CD8-positive, alpha-beta memory T cell (primary cell): ENCODE data around the gene NWD2. TPM values are rescaled to one million over a fixed set of nuclear protein-coding genes. Genes with fewer than 3 reads are reported as not detected.

Source experiments
- CTCF ChIA-PET: fragments of 350-600 bp; sonication (Branson Sonifier 250); formaldehyde crosslinking; loops from one replicate; lab custom pipeline; 2021; ENCODE audit warnings: antibody characterized with exemption; lab: Charles Lee
- POLR2A ChIA-PET: fragments of 350-600 bp; sonication (Branson Sonifier 250); formaldehyde crosslinking; loops from one replicate; lab custom pipeline; 2021; ENCODE audit warnings: antibody characterized with exemption; lab: Charles Lee
- DNase-seq, 5 donors: peaks; one replicate each; pipeline versions ENCODE4 v3.0.0 to v3.0.0-alpha.2; 2020 to 2022; ENCODE audit warnings: mixed read lengths in 1 of 5
- H3K27ac ChIP-seq: one replicate; pipeline ENCODE4 v1.7.0; 2013; ENCODE audit warnings: low read depth, mild to moderate bottlenecking, low read length, moderate library complexity
- H3K27me3 ChIP-seq: 2 replicates; pipeline ENCODE4 v1.7.0; 2013; ENCODE audit warnings: low read length, mild to moderate bottlenecking; ENCODE audit not compliant: insufficient read depth, poor library complexity, severe bottlenecking
- H3K36me3 ChIP-seq: 2 replicates; pipeline ENCODE4 v1.7.0; 2013; ENCODE audit warnings: mild to moderate bottlenecking, low read length, moderate library complexity; ENCODE audit not compliant: insufficient read depth
- H3K4me1 ChIP-seq: 2 replicates; pipeline ENCODE4 v1.7.0; 2013; ENCODE audit warnings: mild to moderate bottlenecking, low read length, moderate library complexity; ENCODE audit not compliant: insufficient read depth
- H3K4me3 ChIP-seq: 2 replicates; pipeline ENCODE4 v1.7.0; 2013; ENCODE audit warnings: mild to moderate bottlenecking, low read length
- H3K9me3 ChIP-seq: 2 replicates; pipeline ENCODE4 v1.7.0; 2013; ENCODE audit warnings: mild to moderate bottlenecking, low read length
- H3K27ac Mint-ChIP-seq, 8 donors: one replicate each; pipeline ENCODE4 v1.8.0; 2020 to 2021; ENCODE audit warnings: mixed read lengths in 8 of 8, mild to moderate bottlenecking in 6 of 8, inconsistent platforms in 3 of 8, moderate library complexity in 3 of 8
- H3K27me3 Mint-ChIP-seq, 2 donors: one replicate each; pipeline ENCODE4 v1.8.0; 2020 to 2021; ENCODE audit warnings: mixed read lengths in 2 of 2, mild to moderate bottlenecking in 1 of 2, moderate library complexity in 1 of 2
- H3K36me3 Mint-ChIP-seq, 3 donors: one replicate each; pipeline ENCODE4 v1.8.0; 2020 to 2021; ENCODE audit warnings: mixed read lengths in 3 of 3, inconsistent platforms in 1 of 3, mild to moderate bottlenecking in 1 of 3
- H3K4me1 Mint-ChIP-seq, 3 donors: one replicate each; pipeline ENCODE4 v1.8.0; 2020 to 2021; ENCODE audit warnings: mixed read lengths in 3 of 3, inconsistent platforms in 1 of 3, mild to moderate bottlenecking in 1 of 3
- H3K4me3 Mint-ChIP-seq, 7 donors: one replicate each; pipeline ENCODE4 v1.8.0; 2020 to 2021; ENCODE audit warnings: mixed read lengths in 7 of 7, mild to moderate bottlenecking in 6 of 7, moderate library complexity in 4 of 7, inconsistent platforms in 2 of 7
- H3K9me3 Mint-ChIP-seq, 5 donors: one replicate each; pipeline ENCODE4 v1.8.0; 2020 to 2022; ENCODE audit warnings: mixed read lengths in 5 of 5, mild to moderate bottlenecking in 3 of 5, moderate library complexity in 2 of 5, inconsistent platforms in 1 of 5
- polyA plus RNA-seq: library from polyadenylated mRNA; unstranded; fragments of 300-500 nt; fragmentation: Illumina TruSeq; gene quantifications from one replicate; pipeline ENCODE4 v1.2.3, GENCODE V29; 2021
- total RNA-seq, 2 experiments: library from RNA; stranded (reverse); gene quantifications; one replicate each; pipeline ENCODE4 v1.2.3, GENCODE V29; 2021

Gene NWD2
- total and polyA plus RNA-seq, 3 experiments from 2014 or later: not detected

GRCh38 chr4:37450309-37450708 is 205.8 kb downstream of the NWD2 start:
- Mint-ChIP-seq H3K27me3 (peaks cover 22 to 49% of the 10 kb centered on the region in 2 donors), H3K4me3 (no peak overlapping the region), H3K27ac (no peak overlapping the region), H3K36me3 (no peaks in the 10 kb centered on the region), H3K4me1 (peaks cover 8 to 18% (median 17%) of the 10 kb centered on the region in 3 donors), H3K9me3 (peaks cover 0 to 4% (median 0%) of the 10 kb centered on the region in 5 donors)
- no peak overlapping the region for H3K4me3 ChIP-seq
- peaks cover 2% of the 10 kb centered on the region for H3K27me3 ChIP-seq
- no peak overlapping the region for H3K27ac ChIP-seq
- ChIA-PET CTCF (no interaction called here), POLR2A (no interaction called here)
- peaks cover 5% of the 10 kb centered on the region for H3K4me1 ChIP-seq
- no peaks in the 10 kb centered on the region for H3K36me3 ChIP-seq
- H3K9me3 ChIP-seq: no peaks in the 10 kb centered on the region
- no peak for DNase-seq

DNA sequence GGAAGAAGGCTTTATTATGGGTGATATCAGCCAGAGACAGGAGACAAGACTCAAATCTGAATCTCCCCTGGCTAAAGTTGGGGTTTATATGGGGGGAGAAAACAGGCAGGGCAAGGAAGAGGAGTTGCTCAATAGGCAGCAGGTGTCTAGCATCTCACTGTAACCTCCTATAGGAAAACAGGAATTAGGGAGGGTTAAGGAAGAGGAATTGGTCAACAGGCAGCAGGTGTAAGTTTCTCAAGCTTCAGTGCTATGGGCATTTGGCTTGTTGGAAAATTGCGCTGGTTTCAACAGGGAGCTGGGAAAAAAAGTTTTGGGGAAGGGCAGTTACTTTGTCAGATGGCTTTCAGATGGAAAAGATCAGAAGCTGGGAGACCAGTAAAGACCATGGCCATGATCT is 206.4 kb downstream of the NWD2 start:
- H3K4me3 ChIP-seq: no peak overlapping the region
- no peak for DNase-seq
- H3K9me3 ChIP-seq: no peaks in the 10 kb centered on the region
- Mint-ChIP-seq H3K4me1 (peaks cover 8 to 18% (median 17%) of the 10 kb centered on the region in 3 donors), H3K9me3 (peaks cover 0 to 4% (median 0%) of the 10 kb centered on the region in 5 donors), H3K36me3 (no peaks in the 10 kb centered on the region), H3K27me3 (peaks cover 27 to 49% of the 10 kb centered on the region in 2 donors), H3K27ac (no peak overlapping the region), H3K4me3 (no peak overlapping the region)
- no peak overlapping the region for H3K27ac ChIP-seq
- H3K36me3 ChIP-seq: no peaks in the 10 kb centered on the region
- ChIA-PET CTCF (no interaction called here), POLR2A (no interaction called here)
- H3K4me1 ChIP-seq: peaks cover 5% of the 10 kb centered on the region
- H3K27me3 ChIP-seq: peaks cover 7% of the 10 kb centered on the region

DNA sequence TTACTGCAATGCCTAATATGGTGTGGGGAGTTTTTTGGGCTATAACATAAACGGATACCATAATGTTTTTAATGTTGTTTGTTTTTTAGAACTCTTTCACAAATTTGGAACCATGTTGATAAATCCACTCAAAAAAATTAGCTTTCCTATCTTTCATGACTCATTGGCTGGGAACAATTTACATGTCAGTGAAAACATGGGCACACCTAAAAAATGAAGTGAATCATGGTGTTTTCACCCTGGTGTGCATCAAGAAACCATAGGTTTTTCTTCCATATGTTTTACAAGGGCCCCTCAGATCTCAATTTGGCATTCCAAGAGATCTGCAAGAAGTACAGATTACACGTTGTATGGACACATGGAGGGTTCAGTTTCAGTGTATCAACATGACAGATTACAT is 207.1 kb downstream of the NWD2 start:
- POLR2A ChIA-PET: no interaction called here
- H3K36me3 ChIP-seq: no peaks in the 10 kb centered on the region
- H3K9me3 ChIP-seq: no peaks in the 10 kb centered on the region
- Mint-ChIP-seq H3K4me1 (peaks cover 8 to 18% (median 17%) of the 10 kb centered on the region in 3 donors), H3K36me3 (no peaks in the 10 kb centered on the region), H3K4me3 (no peak overlapping the region), H3K27me3 (peaks cover 30 to 56% of the 10 kb centered on the region in 2 donors), H3K9me3 (peaks cover 0 to 4% (median 0%) of the 10 kb centered on the region in 5 donors), H3K27ac (no peak overlapping the region)
- H3K4me1 ChIP-seq: peaks cover 5% of the 10 kb centered on the region
- DNase-seq: no peak
- H3K27me3 ChIP-seq: peaks cover 7% of the 10 kb centered on the region
- H3K4me3 ChIP-seq: no peak overlapping the region
- CTCF ChIA-PET: no interaction called here
- H3K27ac ChIP-seq: no peak overlapping the region

- DNase-seq: peak in 2 of 5 donors; percentile 13 to 44
- H3K4me1 ChIP-seq: peaks cover 5% of the 10 kb centered on the region
- peaks cover 26 to 64% of the 10 kb centered on the region in 2 donors for H3K27me3 Mint-ChIP-seq
- CTCF ChIA-PET: interaction anchor here (0.7 to 1.3 kb wide), 6 partner anchors 12 to 332 kb away, joined by 3 to 4 read pairs (median 3); no protein-coding TSS in a partner anchor
- H3K36me3 ChIP-seq: no peaks in the 10 kb centered on the region
- peak overlapping the region; percentile 3 to 88 (median 66) for H3K4me3 Mint-ChIP-seq
- H3K27ac ChIP-seq: no peak overlapping the region
- H3K27ac Mint-ChIP-seq: peak overlapping the region in 1 of 8 donors; percentile 3
- H3K27me3 ChIP-seq: peaks cover 7% of the 10 kb centered on the region
- H3K36me3 Mint-ChIP-seq: no peaks in the 10 kb centered on the region
- peaks cover 0 to 4% (median 0%) of the 10 kb centered on the region in 5 donors for H3K9me3 Mint-ChIP-seq
- H3K4me3 ChIP-seq: peak overlapping the region; percentile 59
- POLR2A ChIA-PET: no interaction called here
- H3K4me1 Mint-ChIP-seq: peaks cover 8 to 18% (median 17%) of the 10 kb centered on the region in 3 donors
- H3K9me3 ChIP-seq: no peaks in the 10 kb centered on the region
Measured at GRCh38 chr4:37452952-37453280, 208.4 kb downstream of the NWD2 start.

DNA sequence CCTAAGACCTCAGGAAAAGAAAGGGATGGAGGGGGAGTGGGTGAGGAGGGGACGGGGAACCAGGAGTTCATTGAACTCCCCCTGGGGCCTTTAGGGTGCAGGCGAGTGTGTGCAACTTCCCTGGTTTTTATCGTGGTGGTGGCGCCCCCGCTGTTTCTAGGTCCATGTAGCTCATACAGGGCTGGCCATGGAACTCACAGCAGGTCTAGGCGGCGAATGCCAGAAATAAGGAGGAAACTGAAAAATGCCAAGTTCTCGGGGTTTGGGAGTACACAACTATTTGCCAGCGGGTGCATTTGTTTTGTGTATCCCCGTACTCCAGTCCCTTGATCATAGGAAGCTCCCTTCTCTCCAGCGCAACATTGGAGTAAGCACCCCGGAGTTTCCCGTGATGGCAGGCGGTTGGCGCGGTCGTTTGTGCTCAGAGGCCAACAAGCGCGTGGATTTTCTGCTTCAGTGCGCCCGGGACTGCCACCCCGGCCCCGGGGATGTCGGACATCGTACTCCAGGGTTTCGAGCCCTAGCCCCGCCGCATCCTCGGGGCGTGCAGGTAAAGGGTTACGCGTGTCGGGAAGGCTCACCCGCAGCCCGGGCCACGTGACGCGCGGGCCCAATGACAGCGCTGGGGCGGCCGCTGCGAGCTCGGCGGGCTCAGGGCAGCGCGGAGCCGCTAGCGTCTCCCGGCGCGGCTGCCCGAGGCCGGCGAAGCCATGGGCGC is 208.9 kb downstream of the NWD2 start:
- peaks cover 0 to 4% (median 0%) of the 10 kb centered on the region in 5 donors for H3K9me3 Mint-ChIP-seq
- Histone ChIP-seq H3K4me1 (peaks cover 5% of the 10 kb centered on the region), H3K27ac (no peak overlapping the region), H3K9me3 (no peaks in the 10 kb centered on the region), H3K27me3 (peaks cover 7% of the 10 kb centered on the region), H3K4me3 (peak overlapping the region; percentile 59), H3K36me3 (no peaks in the 10 kb centered on the region)
- H3K4me3 Mint-ChIP-seq: peak overlapping the region; percentile 3 to 88 (median 66)
- H3K27ac Mint-ChIP-seq: peak overlapping the region in 1 of 8 donors; percentile 3
- ChIA-PET POLR2A (no interaction called here), CTCF (interaction anchor here (0.7 to 1.3 kb wide), 6 partner anchors 12 to 331 kb away, joined by 3 to 4 read pairs (median 3); no protein-coding TSS in a partner anchor)
- peaks cover 25 to 64% of the 10 kb centered on the region in 2 donors for H3K27me3 Mint-ChIP-seq
- peaks cover 8 to 18% (median 17%) of the 10 kb centered on the region in 3 donors for H3K4me1 Mint-ChIP-seq
- no peaks in the 10 kb centered on the region for H3K36me3 Mint-ChIP-seq
- peak in 2 of 5 donors; percentile 15 to 60 for DNase-seq

DNA sequence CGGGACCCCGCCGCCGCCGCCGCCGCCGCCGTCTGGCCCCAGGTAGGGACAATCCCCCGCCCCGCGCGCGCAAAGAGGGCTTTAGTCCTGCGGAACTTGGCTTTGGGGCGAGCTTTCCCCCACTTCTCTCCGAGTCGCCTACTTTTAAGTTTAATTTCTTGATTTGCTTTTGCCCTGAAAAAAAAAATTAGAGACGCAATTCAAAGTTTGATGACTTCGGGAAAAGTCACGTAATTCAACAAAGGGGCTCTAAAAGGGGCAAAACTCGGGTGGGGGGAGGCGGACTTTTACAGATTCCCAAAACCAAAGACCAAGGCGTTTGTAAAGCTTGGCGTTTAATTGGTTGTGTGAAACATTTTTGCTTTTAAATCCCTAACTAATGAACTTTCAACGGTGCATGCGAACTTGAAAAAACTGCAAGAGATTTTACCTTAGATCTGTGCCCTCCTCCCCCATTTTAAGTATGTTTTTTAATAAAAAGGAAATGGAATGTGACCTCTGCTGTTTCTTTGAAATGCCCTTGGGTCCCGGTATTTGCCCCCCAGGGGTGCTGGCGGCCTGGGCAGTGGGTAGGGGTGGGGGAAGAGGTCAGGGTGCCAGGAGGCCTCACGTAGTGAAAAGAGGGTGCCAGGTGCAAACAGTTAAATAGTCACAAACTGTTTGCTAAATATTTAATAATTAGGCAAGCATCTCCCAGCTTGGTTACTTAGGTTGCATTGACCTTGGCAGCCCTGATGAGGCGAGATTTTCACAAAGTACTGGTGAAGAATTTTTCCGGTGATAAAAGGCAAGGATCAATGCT is 209.7 kb downstream of the NWD2 start:
- Histone ChIP-seq H3K4me3 (no peak overlapping the region), H3K4me1 (peaks cover 5% of the 10 kb centered on the region), H3K27me3 (peaks cover 7% of the 10 kb centered on the region), H3K27ac (no peak overlapping the region), H3K9me3 (no peaks in the 10 kb centered on the region), H3K36me3 (no peaks in the 10 kb centered on the region)
- H3K27me3 Mint-ChIP-seq: peaks cover 26 to 69% of the 10 kb centered on the region in 2 donors
- no peak for DNase-seq
- H3K9me3 Mint-ChIP-seq: peaks cover 0 to 6% (median 0%) of the 10 kb centered on the region in 5 donors
- H3K27ac Mint-ChIP-seq: no peak overlapping the region
- ChIA-PET CTCF (interaction anchor here (1.3 kb wide), 1 partner anchor 11 kb away, joined by 4 read pairs; no protein-coding TSS in a partner anchor), POLR2A (no interaction called here)
- H3K36me3 Mint-ChIP-seq: no peaks in the 10 kb centered on the region
- peaks cover 8 to 18% (median 17%) of the 10 kb centered on the region in 3 donors for H3K4me1 Mint-ChIP-seq
- peak overlapping the region in 6 of 7 donors; percentile 20 to 67 (median 38) for H3K4me3 Mint-ChIP-seq

- no peak overlapping the region for H3K4me3 ChIP-seq
- Mint-ChIP-seq H3K27ac (no peak overlapping the region), H3K4me3 (peak overlapping the region in 1 of 7 donors; percentile 68), H3K36me3 (no peaks in the 10 kb centered on the region), H3K27me3 (peaks cover 30 to 68% of the 10 kb centered on the region in 2 donors), H3K9me3 (peaks cover 0 to 6% (median 0%) of the 10 kb centered on the region in 5 donors), H3K4me1 (peaks cover 8 to 18% (median 17%) of the 10 kb centered on the region in 3 donors)
- no peak for DNase-seq
- H3K27ac ChIP-seq: no peak overlapping the region
- no peaks in the 10 kb centered on the region for H3K9me3 ChIP-seq
- peaks cover 7% of the 10 kb centered on the region for H3K27me3 ChIP-seq
- POLR2A ChIA-PET: no interaction called here
- no peaks in the 10 kb centered on the region for H3K36me3 ChIP-seq
- CTCF ChIA-PET: interaction anchor here (1.0 kb wide), 1 partner anchor 111 kb away, joined by 3 read pairs; no protein-coding TSS in a partner anchor
- H3K4me1 ChIP-seq: peaks cover 5% of the 10 kb centered on the region
Measured at GRCh38 chr4:37455301-37456131, 211.0 kb downstream of the NWD2 start.
